Psoas muscle (tissue), 8 donors: ENCODE measurements around the gene ADORA1. TPM values are rescaled to one million over a fixed set of nuclear protein-coding genes. Genes with fewer than 3 reads are reported as not detected.
A peak's percentile ranks its signal among the peaks of the same experiment; 100 is the strongest.

ENCODE experiments used
- ATAC-seq, 4 donors: fragments of 200-7000 bp; cut with Tn5 transposase; one replicate each; pipeline ENCODE4 v1.9.1; 2020; ENCODE audit warnings: moderate library complexity in 3 of 4, mild to moderate bottlenecking in 2 of 4
- DNase-seq, 2 donors: peaks; one replicate each; pipeline ENCODE4 v3.0.0-alpha.2; 2020
- H3K27ac ChIP-seq: fragments of 200-600 bp; one replicate; pipeline ENCODE4 v1.8.0; 2022
- H3K27me3 ChIP-seq, 3 donors: fragments of 200-600 bp in 1 of 3; one replicate each; pipeline versions ENCODE4 v1.6.1 to v1.8.0; 2013 to 2022; ENCODE audit warnings: low read length in 2 of 3, mild to moderate bottlenecking in 2 of 3, moderate library complexity in 1 of 3; ENCODE audit not compliant: insufficient read depth in 3 of 3
- H3K36me3 ChIP-seq, 2 donors: fragments of 200-600 bp in 1 of 2; one replicate each; pipeline versions ENCODE4 v1.6.1 to v1.8.0; 2013 to 2022; ENCODE audit warnings: low read depth in 1 of 2, mild to moderate bottlenecking in 1 of 2, moderate library complexity in 1 of 2; ENCODE audit not compliant: insufficient read depth in 1 of 2
- H3K4me1 ChIP-seq: fragments of 200-600 bp; one replicate; pipeline ENCODE4 v1.8.0; 2022
- H3K4me3 ChIP-seq: fragments of 200-600 bp; one replicate; pipeline ENCODE4 v1.8.0; 2022; ENCODE audit warnings: mild to moderate bottlenecking
- H3K9me3 ChIP-seq: fragments of 200-600 bp; one replicate; pipeline ENCODE4 v1.8.0; 2022
- CTCF ChIP-seq: fragments of 200-600 bp; IDR thresholded peaks from one replicate; pipeline ENCODE4 v1.8.0; 2022; ENCODE audit warnings: antibody characterized with exemption
- WGBS, 3 donors: extraction: QIAGEN DNeasy Blood & Tissue Kit; methylation state at CpG; one replicate each; pipeline versions ENCODE4 v1.1.6 to v1.1.7; 2013; 5-methylcytosine and 5-hydroxymethylcytosine counted together
- intact Hi-C, 2 donors: fragments of 100-400 bp; cut with DNase I; formaldehyde crosslinking; loops; one replicate each; pipeline versions ENCODE4 v1.11.0 to v1.14.2; 2022
- long read RNA-seq, 2 donors: library from polyadenylated mRNA; unstranded; transcript quantifications; one replicate each; pipeline ENCODE4 v2.0.0, GENCODE V29; 2021
- polyA plus RNA-seq, 3 donors: library from polyadenylated mRNA; stranded (reverse); fragments of 200-250 nt; gene quantifications; one replicate each; pipeline ENCODE4 v1.2.3, GENCODE V29; 2013
- total RNA-seq, 4 donors: library from RNA; stranded (reverse); fragmentation: NEBNext Ultra II Directional in 2 of 4; extraction: Animal tissue kit (Norgen Biotek cat#: 25700) in 2 of 4; gene quantifications; one replicate each; pipeline versions ENCODE4 v1.2.1 to v1.2.4, GENCODE V29; 2021 to 2023
- donor health status: healthy with polysubstance abuse.
- donor health status: DM: no; HTN: no; CAD: no; lungs with moderate emphysema.
- donor health status: Bipolar disorder and iron deficiency.
- donor health status: healthy.
- donor health status: DM: yes; HTN: yes; CAD: no.
- donor health status: DM: no; HTN: no; CAD: no.
- donor health status: DM: no; HTN: no; CAD: no.
- donor health status: DM: yes; HTN: yes; CAD: no.

Gene ADORA1
- total RNA-seq (10 to 100 TPM in 1 of 4 donors, 1 to 10 TPM in 3; 1.2 to 10.4 (median 6.1) TPM), polyA plus RNA-seq (1 to 10 TPM; 1.1 to 1.8 (median 1.3) TPM)
- long read RNA-seq, donor 1, partial matches to known transcripts: 0 of 1 reads
- long read RNA-seq, donor 1, other reads (novel, unspliced or antisense): 1 of 1 reads
- long read RNA-seq, donor 2, partial matches to known transcripts: 1 of 1 reads
- long read RNA-seq, donor 2, other reads (novel, unspliced or antisense): 0 of 1 reads

- no peaks in the 10 kb centered on the region for H3K9me3 ChIP-seq
- peak within 1 kb of the TSS; percentile 73 for H3K4me3 ChIP-seq
- peak; percentile 82 to 96 (median 90) for ATAC-seq
- peaks cover 42% of the 10 kb centered on the region for H3K4me1 ChIP-seq
- no peaks in the 10 kb centered on the region for H3K36me3 ChIP-seq
- H3K27me3 ChIP-seq: peaks cover 0 to 8% (median 2%) of the 10 kb centered on the region in 3 donors
- no peak for TF ChIP-seq CTCF
- peak within 1 kb of the TSS; percentile 64 for H3K27ac ChIP-seq
- intact Hi-C loops: loop anchor here in 1 of 2 donors (2.0 to 5.0 kb wide), 3 partner anchors 41 to 89 kb away; partner anchors contain the start of gene MYOG
- DNase-seq: peak; percentile 64 to 76
- WGBS, 3 donors: 1% methylated on average over 46 to 51 of the region's 51 CpGs
Observed at GRCh38 chr1:203127666-203128430, at the start of gene ADORA1. Gene ADORA1, plus strand, starts transcription at chr1:203127726. Its CDS starts 1,116 bp downstream, at chr1:203128842.

DNA sequence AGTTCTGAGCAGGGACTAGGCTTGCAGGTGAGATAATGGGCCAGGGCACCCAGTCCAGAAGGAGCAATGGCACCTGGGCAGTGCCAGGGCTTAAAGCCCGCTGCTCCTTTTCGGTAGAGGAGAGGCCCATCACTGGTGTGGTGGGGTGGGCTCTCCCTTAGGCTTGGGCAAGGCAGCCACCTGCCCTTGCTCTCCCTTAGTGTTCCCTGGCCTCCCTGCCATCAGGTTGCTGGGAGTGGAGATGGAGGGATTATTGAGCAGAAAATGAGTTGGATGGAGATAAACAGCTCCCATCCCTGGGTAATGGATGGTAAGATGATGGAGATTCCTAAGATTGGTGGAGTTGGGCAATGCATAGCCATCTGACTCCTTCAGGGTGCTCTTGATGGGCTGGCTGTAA, 49.6 kb upstream of the ADORA1 start:
- no peak overlapping the region for H3K27ac ChIP-seq
- no peaks in the 10 kb centered on the region for H3K27me3 ChIP-seq
- no peak for ATAC-seq
- peaks cover 0 to 30% of the 10 kb centered on the region in 2 donors for H3K36me3 ChIP-seq
- no peaks in the 10 kb centered on the region for H3K9me3 ChIP-seq
- intact Hi-C loops: loop anchor here in 1 of 2 donors (5.0 kb wide), 1 partner anchor 36 kb away; no protein-coding TSS in a partner anchor
- no peak for DNase-seq
- H3K4me3 ChIP-seq: no peak overlapping the region
- no peak for TF ChIP-seq CTCF
- H3K4me1 ChIP-seq: peaks cover 29% of the 10 kb centered on the region
- WGBS, 3 donors: 84 to 100% (median 98%) methylated on average over 2 of the region's 2 CpGs

- no peak overlapping the region for H3K4me3 ChIP-seq
- peaks cover 29% of the 10 kb centered on the region for H3K4me1 ChIP-seq
- peaks cover 0 to 33% of the 10 kb centered on the region in 2 donors for H3K36me3 ChIP-seq
- intact Hi-C loops: loop anchor here in 1 of 2 donors (5.0 kb wide), 1 partner anchor 36 kb away; no protein-coding TSS in a partner anchor
- H3K27me3 ChIP-seq: no peaks in the 10 kb centered on the region
- DNase-seq (no peak), ATAC-seq (no peak)
- no peak for TF ChIP-seq CTCF
- no peak overlapping the region for H3K27ac ChIP-seq
- H3K9me3 ChIP-seq: no peaks in the 10 kb centered on the region
- 86 to 96% (median 92%) methylated on average over 3 of the region's 3 CpGs for WGBS, 3 donors
Observed at GRCh38 chr1:203078478-203078877, 49.0 kb upstream of the ADORA1 start.

DNA sequence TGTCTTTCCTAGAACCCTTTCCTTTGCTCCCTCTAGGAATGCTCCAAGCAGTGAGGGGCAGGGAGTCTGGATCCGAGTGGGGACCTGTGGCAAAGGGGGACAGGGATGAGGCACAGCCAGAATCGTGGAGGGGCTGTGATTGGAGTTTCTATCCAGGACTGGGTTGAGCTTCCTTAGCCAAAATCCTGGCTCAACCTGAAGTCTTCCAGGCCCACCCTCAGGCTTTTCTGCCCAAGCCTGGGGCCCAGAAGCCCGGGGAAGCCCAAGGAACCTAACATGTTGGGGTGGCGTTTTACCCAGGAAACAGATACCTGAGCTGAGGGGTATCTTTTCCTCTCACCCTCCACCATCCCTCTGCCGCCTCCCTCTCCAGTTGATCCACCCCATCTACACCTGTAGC, 47.1 kb upstream of the ADORA1 start:
- Histone ChIP-seq H3K27ac (peak overlapping the region; percentile 81), H3K36me3 (peaks cover 0 to 33% of the 10 kb centered on the region in 2 donors), H3K4me1 (peaks cover 17% of the 10 kb centered on the region), H3K9me3 (no peaks in the 10 kb centered on the region), H3K27me3 (no peaks in the 10 kb centered on the region), H3K4me3 (no peak overlapping the region)
- DNase-seq: no peak
- no peak for ATAC-seq
- 77 to 93% (median 85%) methylated on average over 5 of the region's 5 CpGs for WGBS, 3 donors
- intact Hi-C loops: no loop called here
- no peak for TF ChIP-seq CTCF
